Measurements from ENCODE around the gene TBX5. TPM values are rescaled to one million over a fixed set of nuclear protein-coding genes. Genes with fewer than 3 reads are reported as not detected.

The TBX5 gene
- total RNA-seq, 2 experiments from 2014 or later = not detected

- ChIA-PET POLR2A (no interaction called here), CTCF (no interaction called here)
Observed at GRCh38 chr12:114335607-114336006, 70.3 kb downstream of the TBX5 start.

- CTCF ChIA-PET = no interaction called here
- POLR2A ChIA-PET = no interaction called here
Observed at GRCh38 chr12:114334395-114334794, 71.5 kb downstream of the TBX5 start.

- ChIA-PET CTCF (no interaction called here), POLR2A (no interaction called here)
Observed at GRCh38 chr12:114328292-114328691, 77.7 kb downstream of the TBX5 start.

- ChIA-PET POLR2A (no interaction called here), CTCF (no interaction called here)
Observed at GRCh38 chr12:114327765-114328164, 78.2 kb downstream of the TBX5 start.

GRCh38 chr12:114321524-114321923, 84.4 kb downstream of the TBX5 start:
- CTCF ChIA-PET = no interaction called here
- POLR2A ChIA-PET = no interaction called here

- ChIA-PET POLR2A (no interaction called here), CTCF (no interaction called here)
Observed at GRCh38 chr12:114320968-114321367, 85.0 kb downstream of the TBX5 start.

- ChIA-PET POLR2A (no interaction called here), CTCF (no interaction called here)
Observed at GRCh38 chr12:114320101-114320500, 85.8 kb downstream of the TBX5 start.

GRCh38 chr12:114319422-114319821, 86.5 kb downstream of the TBX5 start:
- ChIA-PET POLR2A (no interaction called here), CTCF (no interaction called here)

GRCh38 chr12:114318984-114319383, 87.0 kb downstream of the TBX5 start:
- CTCF ChIA-PET = no interaction called here
- POLR2A ChIA-PET = no interaction called here

GRCh38 chr12:114316076-114316475, 89.9 kb downstream of the TBX5 start:
- ChIA-PET POLR2A (no interaction called here), CTCF (no interaction called here)

GRCh38 chr12:114314974-114315720, 90.8 kb downstream of the TBX5 start:
- POLR2A ChIA-PET = no interaction called here
- CTCF ChIA-PET = no interaction called here

- CTCF ChIA-PET = no interaction called here
Observed at GRCh38 chr12:114314403-114314802, 91.5 kb downstream of the TBX5 start.

GRCh38 chr12:114313910-114314309, 92.0 kb downstream of the TBX5 start:
- POLR2A ChIA-PET = no interaction called here
- CTCF ChIA-PET = no interaction called here

More at GRCh38 chr12:114314403-114314802, 91.5 kb downstream of the TBX5 start:
- POLR2A ChIA-PET = no interaction called here

GRCh38 chr12:114311974-114312373, 94.0 kb downstream of the TBX5 start:
- POLR2A ChIA-PET = no interaction called here

GRCh38 chr12:114306646-114307045, 99.3 kb downstream of the TBX5 start:
- ChIA-PET CTCF (no interaction called here), POLR2A (no interaction called here)

More at GRCh38 chr12:114311974-114312373, 94.0 kb downstream of the TBX5 start:
- CTCF ChIA-PET = no interaction called here

- CTCF ChIA-PET = no interaction called here
- POLR2A ChIA-PET = no interaction called here
Observed at GRCh38 chr12:114305446-114305845, 100.5 kb downstream of the TBX5 start.

Data from activated CD8-positive, alpha-beta memory T cell treated with anti-CD3 and anti-CD28 coated beads for 36 hours (primary cell).